SIG-M5 treated with dmso at 0.1 percent for 504 hours (cell line): ENCODE measurements around the gene CCNL2.
"Not testable (repeated sequence)": the region's sequence is repeated elsewhere in the genome, so short reads cannot be mapped to it uniquely, and the experiment has no call there.

Source experiments
- DNase-seq: peaks from one replicate; lab custom pipeline; 2025; ENCODE audit not compliant: unreplicated experiment; lab: John Stamatoyannopoulos, UW

Gene CCNL2

GRCh38 chr1:1399187-1399871 is at the start of gene CCNL2:
CCNL2 (minus strand) TSS chr1:1399335; CDS start chr1:1399306, 29 bp downstream.
- DNase-seq: peak; percentile 89

- DNase-seq: not testable (repeated sequence)
These were observed 47.5 kb upstream of the CCNL2 start for GRCh38 chr1:1446631-1447030.

GRCh38 chr1:1442069-1442770 is 43.1 kb upstream of the CCNL2 start:
- no peak for DNase-seq

GRCh38 chr1:1441002-1441888 is 42.1 kb upstream of the CCNL2 start:
- no peak for DNase-seq

- DNase-seq: no peak
These were observed 41.3 kb upstream of the CCNL2 start for GRCh38 chr1:1440262-1441001.

- DNase-seq: no peak
These were observed 40.6 kb upstream of the CCNL2 start for GRCh38 chr1:1439546-1440261.

- no peak for DNase-seq
These were observed 39.6 kb upstream of the CCNL2 start for GRCh38 chr1:1438531-1439381.

GRCh38 chr1:1437904-1438376 is 38.8 kb upstream of the CCNL2 start:
- no peak for DNase-seq

GRCh38 chr1:1437033-1437903 is 38.1 kb upstream of the CCNL2 start:
- no peak for DNase-seq

- no peak for DNase-seq
These were observed 37.5 kb upstream of the CCNL2 start for GRCh38 chr1:1436630-1437032.

GRCh38 chr1:1435911-1436629 is 36.9 kb upstream of the CCNL2 start:
- no peak for DNase-seq

GRCh38 chr1:1435106-1435903 is 36.2 kb upstream of the CCNL2 start, which contains the start of gene VWA1:
VWA1 (plus strand) TSS chr1:1435690; CDS start chr1:1435749, 59 bp downstream.
- no peak for DNase-seq

- DNase-seq: no peak
These were observed 35.6 kb upstream of the CCNL2 start for GRCh38 chr1:1434824-1435105.

- DNase-seq: no peak
These were observed 35.1 kb upstream of the CCNL2 start for GRCh38 chr1:1434131-1434823.

GRCh38 chr1:1433804-1434130 is 34.6 kb upstream of the CCNL2 start:
- no peak for DNase-seq

GRCh38 chr1:1432951-1433803 is 34.0 kb upstream of the CCNL2 start:
- no peak for DNase-seq
